Subcutaneous adipose tissue (tissue), 4 donors: ENCODE measurements around the gene PRKAG1. TPM values are rescaled to one million over a fixed set of nuclear protein-coding genes. Genes with fewer than 3 reads are reported as not detected.

Source experiments
- total RNA-seq, 4 donors: library from RNA; depleted of rRNA; stranded (reverse); fragments of >200 nt; gene quantifications; one replicate each; pipeline ENCODE4 v1.1.0, GENCODE V29; 2016
- TF ChIP-seq, protein P1 (sequence below): fragments of 450-650 bp; IDR thresholded peaks from one replicate; pipeline ENCODE4 v1.5.1; 2016; ENCODE audit warnings: low read depth, mild to moderate bottlenecking, control low read depth, antibody characterized with exemption, moderate library complexity

Gene PRKAG1
- total RNA-seq, 4 donors from 2014 or later: 57.7 to 67.4 (median 59.7) TPM

DNA sequence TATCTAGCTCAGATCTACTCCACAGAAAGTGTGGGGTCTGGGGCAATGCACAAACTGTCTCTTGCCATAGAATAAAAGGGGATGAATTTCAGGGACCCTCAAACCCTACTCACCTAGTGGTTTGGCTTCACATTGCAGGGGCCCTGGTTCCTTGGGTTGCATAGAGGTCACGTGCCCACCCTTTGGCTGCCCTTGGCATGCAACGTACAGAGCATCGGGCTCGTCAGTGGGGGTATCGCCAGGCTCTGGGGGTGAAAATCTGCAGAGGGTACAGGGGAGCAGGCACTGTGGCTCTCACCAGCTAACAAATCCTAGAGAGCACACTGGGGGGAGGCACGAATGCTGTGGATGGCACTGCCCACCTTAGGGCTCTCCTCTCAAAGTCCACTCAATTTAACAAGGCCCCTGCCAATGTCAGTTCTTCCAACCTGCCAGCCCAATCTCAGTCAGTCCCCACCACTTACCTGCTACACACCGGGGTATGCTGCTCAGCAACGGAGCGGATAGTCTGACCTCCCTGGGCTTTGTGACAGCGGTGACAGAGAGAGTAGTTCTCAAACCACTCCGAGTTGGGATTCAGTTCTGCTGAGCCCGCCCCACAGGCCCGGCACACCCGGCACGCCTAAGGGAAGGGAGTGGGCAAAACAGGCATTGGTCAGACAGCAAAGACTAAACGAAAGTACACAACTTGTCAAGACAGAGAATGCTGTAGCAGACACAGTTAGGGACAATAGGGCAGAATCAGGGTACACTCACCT is 34.1 kb upstream of the PRKAG1 start:
- TF ChIP-seq, protein P1, sequence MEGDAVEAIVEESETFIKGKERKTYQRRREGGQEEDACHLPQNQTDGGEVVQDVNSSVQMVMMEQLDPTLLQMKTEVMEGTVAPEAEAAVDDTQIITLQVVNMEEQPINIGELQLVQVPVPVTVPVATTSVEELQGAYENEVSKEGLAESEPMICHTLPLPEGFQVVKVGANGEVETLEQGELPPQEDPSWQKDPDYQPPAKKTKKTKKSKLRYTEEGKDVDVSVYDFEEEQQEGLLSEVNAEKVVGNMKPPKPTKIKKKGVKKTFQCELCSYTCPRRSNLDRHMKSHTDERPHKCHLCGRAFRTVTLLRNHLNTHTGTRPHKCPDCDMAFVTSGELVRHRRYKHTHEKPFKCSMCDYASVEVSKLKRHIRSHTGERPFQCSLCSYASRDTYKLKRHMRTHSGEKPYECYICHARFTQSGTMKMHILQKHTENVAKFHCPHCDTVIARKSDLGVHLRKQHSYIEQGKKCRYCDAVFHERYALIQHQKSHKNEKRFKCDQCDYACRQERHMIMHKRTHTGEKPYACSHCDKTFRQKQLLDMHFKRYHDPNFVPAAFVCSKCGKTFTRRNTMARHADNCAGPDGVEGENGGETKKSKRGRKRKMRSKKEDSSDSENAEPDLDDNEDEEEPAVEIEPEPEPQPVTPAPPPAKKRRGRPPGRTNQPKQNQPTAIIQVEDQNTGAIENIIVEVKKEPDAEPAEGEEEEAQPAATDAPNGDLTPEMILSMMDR: no peak

DNA sequence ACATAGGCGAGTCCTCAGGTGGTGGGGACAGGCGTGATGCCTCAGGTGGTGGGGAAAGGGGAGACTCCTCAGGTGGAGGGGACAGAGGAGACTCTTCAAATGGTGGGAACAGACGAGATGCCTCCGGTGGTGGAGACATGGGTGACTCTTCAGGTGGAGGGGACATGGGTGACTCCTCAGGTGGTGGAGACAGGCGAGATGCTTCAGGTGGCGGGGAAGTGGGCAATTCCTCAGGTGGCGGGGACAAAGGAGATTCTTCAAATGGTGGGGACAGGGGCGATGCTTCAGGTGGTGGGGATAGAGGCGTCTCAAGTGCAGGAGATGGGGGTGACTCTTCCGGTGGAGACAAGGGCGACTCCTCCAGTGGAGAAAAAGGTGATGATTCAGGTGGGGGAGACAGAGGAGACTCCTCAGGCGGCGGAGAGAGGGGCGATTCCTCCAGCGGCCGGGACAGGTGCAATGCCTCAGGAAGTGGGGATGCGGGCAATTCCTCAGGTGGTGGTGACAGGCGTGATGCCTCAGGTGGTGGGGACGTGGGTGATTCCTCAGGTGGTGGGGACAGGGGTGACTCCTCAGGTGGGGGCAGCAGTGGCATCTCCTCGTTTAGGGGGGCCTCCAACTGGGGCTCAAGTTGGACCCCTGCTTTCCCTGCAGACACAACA is 33.3 kb upstream of the PRKAG1 start:
- TF ChIP-seq, protein P1: no peak

DNA sequence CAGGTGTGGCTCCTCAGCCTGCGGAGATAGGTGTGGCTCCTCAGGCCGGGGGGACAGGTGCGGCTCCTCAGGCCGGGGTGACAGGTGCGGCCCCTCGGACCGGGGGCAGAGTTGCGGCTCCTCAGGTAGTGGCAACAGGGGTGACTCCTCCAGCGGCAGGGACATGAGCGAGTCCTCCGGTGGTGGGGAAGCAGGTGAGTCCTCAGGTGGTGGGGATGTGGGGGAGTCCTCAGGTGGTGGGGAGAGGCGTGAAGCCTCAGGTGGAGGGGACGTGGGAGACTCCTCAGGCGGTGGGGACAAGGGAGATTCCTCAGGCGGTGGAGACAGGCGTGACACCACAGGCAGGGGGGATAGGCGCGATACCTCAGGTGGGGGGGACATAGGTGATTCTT is 32.8 kb upstream of the PRKAG1 start:
- TF ChIP-seq, protein P1: no peak

DNA sequence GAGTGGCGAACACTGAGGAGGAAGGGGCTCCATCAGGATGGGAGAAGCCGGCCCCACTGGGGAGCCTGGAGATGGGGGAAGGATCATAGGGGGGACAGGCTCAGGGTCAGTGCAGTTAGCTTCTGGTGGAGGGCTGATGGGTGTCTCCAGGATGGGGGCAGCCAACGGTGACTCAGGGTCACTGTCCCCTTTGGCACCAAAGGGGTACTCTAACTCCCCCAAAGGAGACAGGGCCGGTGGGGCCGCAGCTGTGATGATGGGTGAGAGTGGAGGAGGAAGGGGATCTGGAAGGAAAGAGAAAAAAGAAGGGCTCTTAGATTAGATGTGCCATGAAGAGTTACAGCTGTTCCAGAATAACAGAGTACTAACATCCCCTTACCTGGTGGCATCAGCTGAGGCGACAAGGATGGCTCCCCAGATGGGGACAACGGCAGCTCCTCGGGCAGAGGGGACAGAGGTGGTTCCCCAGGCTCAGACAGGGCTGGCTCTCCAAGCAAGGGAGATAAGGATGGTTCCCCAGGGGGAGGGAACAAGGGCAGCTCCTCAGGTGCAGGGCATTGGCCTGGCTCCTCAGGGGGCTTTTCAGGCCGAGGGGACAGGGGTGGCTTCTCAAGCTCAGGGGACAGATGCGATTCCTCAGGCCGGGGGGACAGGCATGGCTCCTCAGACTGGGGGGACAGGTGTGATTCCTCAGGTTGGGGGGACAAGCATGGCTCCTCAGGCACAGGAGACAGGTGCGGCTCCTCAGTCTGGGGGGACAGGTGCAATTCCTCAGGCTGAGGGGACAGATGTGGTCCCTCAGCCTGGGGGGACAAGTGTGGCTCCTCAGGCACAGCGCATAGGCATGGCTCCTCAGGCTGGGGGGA is 32.2 kb upstream of the PRKAG1 start:
- TF ChIP-seq, protein P1: no peak

DNA sequence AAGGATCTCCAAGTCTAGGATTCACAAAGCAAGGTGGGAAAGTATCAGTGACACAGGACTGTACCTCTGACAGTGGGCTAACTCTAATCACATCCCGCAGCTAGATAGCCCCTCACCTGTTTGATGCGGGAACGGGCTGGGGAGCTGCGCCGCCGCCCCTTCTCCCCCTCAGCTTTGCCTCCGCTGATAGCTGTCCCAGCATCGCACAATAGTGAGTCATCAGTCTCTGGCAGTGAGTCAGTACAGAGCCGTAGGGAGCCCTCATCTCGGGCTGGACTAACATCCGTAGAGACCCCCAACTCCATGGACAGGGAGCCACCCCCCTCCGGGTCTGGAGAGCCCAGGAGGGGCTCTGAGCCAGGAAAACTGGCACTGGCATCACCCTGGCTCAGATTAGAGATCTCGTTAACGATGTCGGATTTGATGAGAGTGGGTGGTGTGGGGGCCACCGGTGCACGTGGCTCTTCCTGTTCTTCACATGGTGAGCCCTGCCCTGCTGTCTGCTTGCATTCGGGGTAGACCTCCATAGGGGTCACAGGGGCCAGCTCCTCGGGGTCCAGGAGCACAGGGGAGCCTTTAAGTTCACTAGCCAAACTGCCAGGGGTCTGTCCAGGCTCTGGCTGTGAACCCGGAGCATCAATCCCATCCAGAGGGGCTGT is 31.1 kb upstream of the PRKAG1 start:
- TF ChIP-seq, protein P1: no peak

DNA sequence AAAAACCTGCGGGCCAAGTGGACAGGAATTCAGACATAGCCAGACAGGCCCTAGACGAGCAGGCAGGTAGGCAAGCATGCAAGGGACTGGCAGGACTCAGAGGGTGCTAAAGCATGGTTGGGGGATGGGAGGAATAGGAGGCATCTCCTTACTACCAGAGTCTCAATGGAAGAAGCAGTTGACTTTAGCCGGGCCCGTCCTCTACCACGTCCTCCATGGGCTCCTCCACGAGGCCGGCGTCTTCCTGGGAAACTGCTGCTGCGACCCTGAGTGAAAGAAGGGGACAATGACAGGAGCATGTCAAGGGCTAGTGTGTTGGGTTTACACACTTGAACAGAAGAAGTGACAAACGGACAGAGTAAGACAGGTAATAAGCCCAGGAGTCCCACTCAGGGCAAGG is 30.4 kb upstream of the PRKAG1 start:
- TF ChIP-seq, protein P1: no peak
